ENCODE measurements around the gene NAT14. TPM values are rescaled to one million over a fixed set of nuclear protein-coding genes. Genes with fewer than 3 reads are reported as not detected.

NAT14 gene
- total RNA-seq, 1 experiment from 2014 or later: 49.6 TPM

- Mint-ChIP-seq H3K27ac (ENCODE audit: unreplicated experiment) (peak overlapping the region; percentile 78), H3K36me3 (ENCODE audit: insufficient read depth, unreplicated experiment) (peaks cover 16% of the 10 kb centered on the region), H3K27me3 (ENCODE audit: unreplicated experiment) (peaks cover 24% of the 10 kb centered on the region), H3K4me3 (ENCODE audit: low read depth, unreplicated experiment) (peak overlapping the region; percentile 73), H3K4me1 (ENCODE audit: low read depth, unreplicated experiment) (no peaks in the 10 kb centered on the region), H3K9me3 (ENCODE audit: low read depth, unreplicated experiment) (no peaks in the 10 kb centered on the region)
- intact Hi-C loops (cut with micrococcal nuclease; ENCODE audit: unreplicated experiment): loop anchor here (1.0 to 2.0 kb wide), 3 partner anchors 82 to 114 kb away; partner anchors contain the start of gene FIZ1
- peak; percentile 98 for DNase-seq
- peak; percentile 91 for TF ChIP-seq CTCF (IDR thresholded peaks at IDR 0.05; ENCODE audit: unreplicated experiment)
- no TSS peak for BruUV-seq (replicated peaks)
- CTCF ChIA-PET: interaction anchor here (0.5 to 2.0 kb wide), 7 partner anchors 18 to 151 kb away, joined by 3 to 15 read pairs (median 4); partner anchors contain the start of genes FIZ1, ZNF784 and ZNF865
These were observed 32.1 kb downstream of the NAT14 start for GRCh38 chr19:55516878-55517620.

- H3K4me3 Mint-ChIP-seq (ENCODE audit: low read depth, unreplicated experiment): no peak overlapping the region
- H3K36me3 Mint-ChIP-seq (ENCODE audit: insufficient read depth, unreplicated experiment): peaks cover 16% of the 10 kb centered on the region
- no peaks in the 10 kb centered on the region for H3K27me3 Mint-ChIP-seq (ENCODE audit: unreplicated experiment)
- DNase-seq: no peak
- no peaks in the 10 kb centered on the region for H3K9me3 Mint-ChIP-seq (ENCODE audit: low read depth, unreplicated experiment)
- no peak for TF ChIP-seq CTCF (IDR thresholded peaks at IDR 0.05; ENCODE audit: unreplicated experiment)
- CTCF ChIA-PET: interaction anchor here (0.7 kb wide), 1 partner anchor 144 kb away, joined by 3 read pairs; no protein-coding TSS in a partner anchor
- no peak overlapping the region for H3K27ac Mint-ChIP-seq (ENCODE audit: unreplicated experiment)
- intact Hi-C loops (cut with micrococcal nuclease; ENCODE audit: unreplicated experiment): no loop called here
- H3K4me1 Mint-ChIP-seq (ENCODE audit: low read depth, unreplicated experiment): no peaks in the 10 kb centered on the region
- no TSS peak for BruUV-seq (replicated peaks)
These were observed 34.7 kb downstream of the NAT14 start for GRCh38 chr19:55519451-55520311.

- no peak for TF ChIP-seq CTCF (IDR thresholded peaks at IDR 0.05; ENCODE audit: unreplicated experiment)
These were observed 35.8 kb downstream of the NAT14 start for GRCh38 chr19:55520691-55521292.

More at GRCh38 chr19:55520691-55521292, 35.8 kb downstream of the NAT14 start:
- H3K36me3 Mint-ChIP-seq (ENCODE audit: insufficient read depth, unreplicated experiment): peaks cover 16% of the 10 kb centered on the region
- no peak overlapping the region for H3K27ac Mint-ChIP-seq (ENCODE audit: unreplicated experiment)
- CTCF ChIA-PET: no interaction called here
- no peak for DNase-seq
- H3K4me3 Mint-ChIP-seq (ENCODE audit: low read depth, unreplicated experiment): no peak overlapping the region
- no peaks in the 10 kb centered on the region for H3K27me3 Mint-ChIP-seq (ENCODE audit: unreplicated experiment)
- H3K9me3 Mint-ChIP-seq (ENCODE audit: low read depth, unreplicated experiment): no peaks in the 10 kb centered on the region
- intact Hi-C loops (cut with micrococcal nuclease; ENCODE audit: unreplicated experiment): no loop called here
- BruUV-seq (replicated peaks): no TSS peak
- H3K4me1 Mint-ChIP-seq (ENCODE audit: low read depth, unreplicated experiment): no peaks in the 10 kb centered on the region

All from Calu3 (cell line).